Calu3 (cell line): ENCODE results near the gene NKTR. TPM values are rescaled to one million over a fixed set of nuclear protein-coding genes. Genes with fewer than 3 reads are reported as not detected.

Experiments used
- BruUV-seq: library from RNA; stranded (reverse); fragments of 400-500 nt; replicated peaks from 2 replicates; lab custom pipeline; 2021; lab: Mats Ljungman, UMichigan
- CTCF ChIA-PET: fragments of 300-600 bp; sonication (Branson Sonifier 250); formaldehyde crosslinking; loops from one replicate; lab custom pipeline; 2022; ENCODE audit warnings: antibody characterized with exemption; lab: Charles Lee
- DNase-seq: peaks from one replicate; pipeline ENCODE4 v3.0.0; 2022
- H3K27ac Mint-ChIP-seq: one replicate; pipeline ENCODE4 v1.8.0; 2022; ENCODE audit warnings: mixed read lengths; ENCODE audit not compliant: unreplicated experiment
- H3K27me3 Mint-ChIP-seq: one replicate; pipeline ENCODE4 v1.8.0; 2022; ENCODE audit warnings: mixed read lengths; ENCODE audit not compliant: unreplicated experiment
- H3K36me3 Mint-ChIP-seq: one replicate; pipeline ENCODE4 v1.8.0; 2022; ENCODE audit warnings: mild to moderate bottlenecking, moderate library complexity, mixed read lengths; ENCODE audit not compliant: insufficient read depth, unreplicated experiment
- H3K4me1 Mint-ChIP-seq: one replicate; pipeline ENCODE4 v1.8.0; 2022; ENCODE audit warnings: mild to moderate bottlenecking, low read depth, mixed read lengths; ENCODE audit not compliant: unreplicated experiment
- H3K4me3 Mint-ChIP-seq: one replicate; pipeline ENCODE4 v1.8.0; 2022; ENCODE audit warnings: mild to moderate bottlenecking, low read depth, moderate library complexity, mixed read lengths; ENCODE audit not compliant: unreplicated experiment
- H3K9me3 Mint-ChIP-seq: one replicate; pipeline ENCODE4 v1.8.0; 2022; ENCODE audit warnings: low read depth, mixed read lengths; ENCODE audit not compliant: unreplicated experiment
- CTCF ChIP-seq: fragments of 200-600 bp; IDR thresholded peaks from one replicate; pipeline ENCODE4 v1.8.0; 2022; ENCODE audit warnings: antibody characterized with exemption; ENCODE audit not compliant: unreplicated experiment
- intact Hi-C: fragments of 100-400 bp; cut with micrococcal nuclease; formaldehyde crosslinking; loops from one replicate; pipeline ENCODE4 v1.10.0; 2022; ENCODE audit not compliant: unreplicated experiment
- total RNA-seq: library from RNA; stranded (reverse); gene quantifications from 2 replicates; pipeline ENCODE4 v1.2.3, GENCODE V29; 2022

The NKTR gene
- total RNA-seq, 1 experiment from 2014 or later: 70.0 TPM

GRCh38 chr3:42686832-42687650, 86.6 kb downstream of the NKTR start:
- Mint-ChIP-seq H3K9me3 (no peaks in the 10 kb centered on the region), H3K27ac (no peak overlapping the region), H3K27me3 (peaks cover 25% of the 10 kb centered on the region), H3K4me3 (no peak overlapping the region), H3K4me1 (peaks cover 6% of the 10 kb centered on the region), H3K36me3 (no peaks in the 10 kb centered on the region)
- no peak for TF ChIP-seq CTCF
- CTCF ChIA-PET: interaction anchor here (0.6 kb wide), 1 partner anchor 1846 kb away, joined by 3 read pairs; no protein-coding TSS in a partner anchor
- no TSS peak for BruUV-seq
- DNase-seq: no peak
- intact Hi-C loops: no loop called here

GRCh38 chr3:42688016-42688415, 87.5 kb downstream of the NKTR start:
- CTCF ChIA-PET: interaction anchor here (0.7 kb wide), 1 partner anchor 56 kb away, joined by 3 read pairs; no protein-coding TSS in a partner anchor
- H3K27ac Mint-ChIP-seq: no peak overlapping the region
- no TSS peak for BruUV-seq
- no peak for DNase-seq
- no peaks in the 10 kb centered on the region for H3K36me3 Mint-ChIP-seq
- H3K4me1 Mint-ChIP-seq: peaks cover 3% of the 10 kb centered on the region
- peaks cover 25% of the 10 kb centered on the region for H3K27me3 Mint-ChIP-seq
- no peak for TF ChIP-seq CTCF
- intact Hi-C loops: no loop called here
- no peak overlapping the region for H3K4me3 Mint-ChIP-seq
- no peaks in the 10 kb centered on the region for H3K9me3 Mint-ChIP-seq

GRCh38 chr3:42688487-42689420, 88.3 kb downstream of the NKTR start:
- no peaks in the 10 kb centered on the region for H3K9me3 Mint-ChIP-seq
- intact Hi-C loops: no loop called here
- BruUV-seq: no TSS peak
- no peak overlapping the region for H3K4me3 Mint-ChIP-seq
- peaks cover 25% of the 10 kb centered on the region for H3K27me3 Mint-ChIP-seq
- H3K4me1 Mint-ChIP-seq: no peaks in the 10 kb centered on the region
- CTCF ChIA-PET: interaction anchor here (0.7 kb wide), 1 partner anchor 55 kb away, joined by 3 read pairs; no protein-coding TSS in a partner anchor
- H3K27ac Mint-ChIP-seq: no peak overlapping the region
- no peak for TF ChIP-seq CTCF
- H3K36me3 Mint-ChIP-seq: no peaks in the 10 kb centered on the region
- DNase-seq: no peak

- H3K27ac Mint-ChIP-seq: no peak overlapping the region
- no peak for TF ChIP-seq CTCF
- BruUV-seq: no TSS peak
- H3K9me3 Mint-ChIP-seq: no peaks in the 10 kb centered on the region
- no peaks in the 10 kb centered on the region for H3K4me1 Mint-ChIP-seq
- H3K27me3 Mint-ChIP-seq: peaks cover 25% of the 10 kb centered on the region
- CTCF ChIA-PET: no interaction called here
- intact Hi-C loops: no loop called here
- H3K4me3 Mint-ChIP-seq: no peak overlapping the region
- no peak for DNase-seq
- H3K36me3 Mint-ChIP-seq: no peaks in the 10 kb centered on the region
These were observed 89.0 kb downstream of the NKTR start for GRCh38 chr3:42689421-42690014.
